GM19023 (cell line): ENCODE data around the gene AGMO.
"Not testable (repeated sequence)": the region's sequence is repeated elsewhere in the genome, so short reads cannot be mapped to it uniquely, and the experiment has no call there.

Experiments
- ATAC-seq: cut with Tn5 transposase; IDR thresholded peaks from one replicate; pipeline ENCODE4 v1.9.1; 2021; ENCODE audit warnings: mild to moderate bottlenecking, moderate library complexity; ENCODE audit not compliant: unreplicated experiment

Gene AGMO

DNA sequence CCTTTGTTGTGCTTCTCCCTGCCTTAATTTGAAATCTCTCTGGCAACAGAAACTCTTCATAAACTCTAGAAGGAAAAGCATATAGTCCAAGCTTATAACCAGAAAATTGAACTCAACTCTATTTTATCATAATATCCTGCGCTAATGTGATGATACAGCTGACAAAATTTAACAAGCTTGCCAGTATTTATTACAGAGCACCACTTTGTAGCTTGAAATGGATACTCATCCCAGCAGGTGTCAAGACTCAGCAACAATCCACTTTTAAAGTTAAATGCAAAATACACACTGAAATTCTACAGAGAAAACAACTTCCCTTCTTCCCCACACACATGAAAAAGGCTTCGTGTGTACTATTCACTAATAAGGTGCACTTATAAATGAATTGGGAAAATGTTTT lies 228.9 kb downstream of the AGMO start:
- no peak for ATAC-seq

GRCh38 chr7:15330943-15331342 lies 230.9 kb downstream of the AGMO start:
- ATAC-seq: no peak

GRCh38 chr7:15327001-15327400 lies 234.8 kb downstream of the AGMO start:
- ATAC-seq: no peak

DNA sequence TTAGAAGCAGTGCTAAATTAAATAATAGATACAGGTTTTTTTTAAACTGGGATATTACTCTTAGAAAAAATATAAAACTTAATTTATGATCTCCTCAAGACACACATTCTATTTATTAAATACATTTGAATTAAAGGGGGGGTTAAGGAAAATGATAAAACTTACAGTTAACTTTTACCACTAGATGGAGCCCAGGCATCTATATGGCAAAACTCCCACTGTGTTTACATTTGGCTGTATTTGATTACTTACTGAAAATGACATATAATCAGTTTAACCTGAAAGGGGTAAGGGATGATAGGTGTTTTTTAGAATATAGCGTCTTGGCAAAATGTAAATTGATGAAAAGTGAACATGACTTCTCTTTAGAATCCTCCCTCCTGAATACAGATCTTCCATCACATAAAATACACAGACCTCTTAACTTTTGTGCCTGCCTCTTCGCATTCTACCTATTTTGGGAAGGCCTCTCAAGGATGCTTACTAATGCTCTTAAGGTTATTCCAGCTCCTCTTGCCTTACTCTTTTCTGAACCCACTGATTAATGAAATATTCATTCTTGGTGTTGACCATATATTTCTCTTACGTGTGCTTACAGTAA lies 235.7 kb downstream of the AGMO start:
- no peak for ATAC-seq

- ATAC-seq: no peak
Observed at GRCh38 chr7:15323550-15323949, 238.3 kb downstream of the AGMO start.

- ATAC-seq: no peak
Observed at GRCh38 chr7:15317215-15317614, 244.6 kb downstream of the AGMO start.

GRCh38 chr7:15315678-15316077 lies 246.1 kb downstream of the AGMO start:
- no peak for ATAC-seq

DNA sequence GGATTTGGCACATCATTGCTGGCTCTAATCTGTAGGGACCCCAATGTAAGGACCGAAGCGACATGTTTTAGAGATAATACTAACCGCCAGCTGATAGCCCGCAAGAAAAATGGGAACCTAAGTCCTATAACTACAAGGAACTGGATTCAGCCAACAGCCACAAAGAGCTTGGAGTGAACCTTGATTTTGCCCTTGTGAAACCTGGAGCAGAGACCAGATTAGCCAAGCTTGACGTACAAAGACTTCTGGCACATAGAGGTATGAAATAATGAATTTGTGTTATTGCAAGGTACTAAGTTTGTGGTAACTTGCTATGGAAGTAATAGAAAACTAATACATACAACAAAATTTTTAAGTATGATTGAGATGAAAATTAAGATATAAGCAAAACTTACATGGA lies 246.9 kb downstream of the AGMO start:
- ATAC-seq: no peak

GRCh38 chr7:15313361-15313760 lies 248.5 kb downstream of the AGMO start:
- no peak for ATAC-seq

DNA sequence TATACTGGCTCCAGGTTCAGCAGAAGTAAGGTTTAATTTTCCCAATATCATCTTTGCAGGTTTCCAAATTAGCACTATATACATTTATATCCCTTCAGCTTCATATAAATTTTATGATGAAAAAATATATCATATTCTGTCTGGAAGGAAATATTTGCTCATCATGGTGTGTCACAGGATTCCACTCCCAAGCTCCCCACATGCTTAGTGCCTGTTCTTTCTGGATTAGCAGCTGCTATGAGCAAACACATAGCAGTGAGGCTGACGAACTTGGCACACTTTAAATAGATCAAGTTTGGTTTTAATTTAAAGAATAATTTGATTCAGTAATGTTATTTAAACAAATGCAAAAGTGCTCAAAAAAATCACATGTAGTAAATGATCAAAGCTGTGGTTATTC lies 251.9 kb downstream of the AGMO start:
- no peak for ATAC-seq

GRCh38 chr7:15308821-15309220 lies 253.0 kb downstream of the AGMO start:
- ATAC-seq: no peak

GRCh38 chr7:15306296-15306695 lies 255.5 kb downstream of the AGMO start:
- no peak for ATAC-seq

- ATAC-seq: no peak
Observed at GRCh38 chr7:15305002-15305600, 256.7 kb downstream of the AGMO start.

GRCh38 chr7:15303357-15303756 lies 258.5 kb downstream of the AGMO start:
- no peak for ATAC-seq

DNA sequence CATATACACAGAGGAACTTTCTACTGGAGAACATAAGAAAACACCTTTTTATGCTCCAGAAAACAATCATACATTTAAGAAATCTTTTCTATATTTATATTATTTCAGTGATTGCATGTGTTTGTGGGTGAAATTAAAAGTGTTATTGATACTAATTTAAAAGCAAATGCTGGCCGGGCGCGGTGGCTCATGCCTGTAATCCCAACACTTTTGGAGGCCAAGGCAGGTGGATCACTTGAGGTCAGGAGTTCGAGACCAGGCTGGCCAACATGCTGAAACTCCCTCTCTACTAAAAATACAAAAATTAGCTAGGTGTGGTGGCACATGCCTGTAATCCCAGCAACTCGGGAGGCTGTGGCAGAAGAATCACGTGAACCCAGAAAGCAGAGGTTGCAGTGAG lies 260.8 kb downstream of the AGMO start:
- ATAC-seq: not testable (repeated sequence)

DNA sequence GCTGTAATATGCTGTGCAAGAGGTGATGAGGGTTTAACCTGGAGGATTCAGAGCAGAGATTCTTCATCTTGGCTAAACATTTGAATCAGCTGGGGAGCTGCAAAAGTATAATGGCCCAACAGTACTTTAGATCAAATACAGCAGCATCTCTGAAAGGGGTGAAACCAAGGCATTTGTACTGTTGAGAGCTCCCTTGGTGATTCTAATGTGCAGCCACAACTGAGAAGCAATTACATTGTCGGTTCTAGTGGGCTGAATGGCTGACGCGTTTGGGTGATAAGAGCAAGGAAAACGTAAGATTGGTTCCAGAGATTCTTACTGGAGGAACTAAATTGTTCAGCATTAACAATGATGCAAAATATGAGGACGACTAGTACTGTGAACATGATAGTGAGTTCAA lies 269.7 kb downstream of the AGMO start:
- no peak for ATAC-seq

- no peak for ATAC-seq
Observed at GRCh38 chr7:15291699-15292098, 270.1 kb downstream of the AGMO start.

DNA sequence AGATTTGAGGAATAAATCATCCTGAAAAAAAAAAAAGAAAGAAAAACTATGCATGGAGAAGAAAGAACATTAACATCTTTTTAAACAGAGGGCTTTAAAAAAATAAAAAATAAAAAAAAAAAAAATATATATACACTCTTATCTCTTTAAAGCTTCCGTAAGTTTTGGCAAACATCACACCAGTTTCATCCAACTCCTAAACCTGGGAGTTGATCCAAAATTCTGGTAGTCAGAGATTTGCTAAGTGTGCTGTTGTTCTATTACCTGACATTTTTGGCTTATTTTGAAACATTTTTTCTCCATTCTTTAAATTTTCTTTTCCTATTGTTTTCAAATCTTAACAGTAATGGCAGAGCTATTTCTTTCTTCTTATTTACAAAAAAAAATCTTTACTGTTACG lies 273.1 kb downstream of the AGMO start:
- ATAC-seq: no peak

- no peak for ATAC-seq
Observed at GRCh38 chr7:15284396-15284795, 277.4 kb downstream of the AGMO start.

DNA sequence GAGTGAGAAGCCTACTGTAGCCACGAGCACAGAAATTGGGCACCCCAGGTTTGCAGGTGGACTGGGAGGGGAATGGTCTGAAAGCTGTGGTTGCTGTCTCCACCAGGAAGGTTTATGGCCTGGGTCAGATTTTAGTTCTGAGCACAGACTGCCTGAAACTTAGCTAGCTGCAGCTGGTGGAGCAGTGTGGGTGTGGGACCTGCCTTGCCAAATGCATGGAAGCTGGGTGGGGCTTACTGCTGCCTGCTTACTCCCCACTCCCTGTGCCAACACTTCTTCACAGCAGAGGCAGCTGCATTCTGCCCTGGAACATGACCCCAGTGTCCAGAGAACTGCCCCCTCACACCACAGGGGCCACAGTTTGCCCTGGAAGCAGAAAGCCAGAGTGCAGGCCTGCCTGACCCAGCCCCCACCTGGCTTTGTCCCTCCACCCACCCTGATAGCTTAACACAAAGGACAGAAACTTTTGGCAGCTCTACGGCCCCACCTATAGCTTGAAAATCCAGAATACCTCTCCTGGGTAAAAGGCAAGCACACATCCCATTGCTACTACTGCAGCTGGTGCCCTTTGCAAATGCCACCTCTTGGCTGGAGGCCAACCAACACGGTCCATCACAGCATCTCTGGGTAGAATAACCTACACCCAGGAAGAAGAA lies 281.6 kb downstream of the AGMO start:
- no peak for ATAC-seq

DNA sequence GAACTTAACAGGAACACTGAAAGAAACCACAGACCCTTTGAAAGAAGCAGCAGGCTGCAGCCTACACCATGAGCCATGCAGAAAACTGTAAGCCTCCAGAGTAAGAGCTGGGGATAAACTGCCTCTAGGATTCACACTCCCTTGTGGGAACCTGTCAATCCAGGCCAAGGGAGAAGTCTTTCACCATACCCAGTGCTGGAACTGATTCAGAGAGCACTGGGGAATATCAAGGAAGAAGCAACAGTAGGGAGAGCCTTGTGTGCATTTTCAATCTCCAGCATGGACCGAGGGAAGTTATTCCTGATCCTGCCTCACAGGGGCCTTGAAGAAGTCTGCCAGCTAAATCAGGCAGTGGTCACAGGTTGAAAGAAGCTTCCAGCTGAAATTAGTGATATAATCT lies 282.2 kb downstream of the AGMO start:
- no peak for ATAC-seq

DNA sequence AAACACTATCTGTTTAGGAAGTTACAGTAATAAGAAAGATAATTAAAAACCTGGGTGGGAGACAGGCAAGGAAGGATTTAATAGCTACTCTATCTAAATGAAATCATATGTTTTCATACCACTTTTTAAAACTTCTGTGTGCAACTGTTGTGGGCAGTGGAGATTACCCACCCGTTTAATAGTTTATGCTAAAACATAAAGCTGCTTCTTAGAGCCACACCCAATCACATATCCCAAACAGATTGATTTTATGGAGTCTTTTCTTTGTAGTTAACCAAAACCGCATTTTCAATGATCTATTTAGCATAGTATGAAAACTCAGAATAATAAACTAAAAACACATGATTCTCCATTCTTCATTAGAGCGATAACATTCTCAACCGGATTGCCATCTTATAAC lies 304.1 kb downstream of the AGMO start:
- no peak for ATAC-seq

DNA sequence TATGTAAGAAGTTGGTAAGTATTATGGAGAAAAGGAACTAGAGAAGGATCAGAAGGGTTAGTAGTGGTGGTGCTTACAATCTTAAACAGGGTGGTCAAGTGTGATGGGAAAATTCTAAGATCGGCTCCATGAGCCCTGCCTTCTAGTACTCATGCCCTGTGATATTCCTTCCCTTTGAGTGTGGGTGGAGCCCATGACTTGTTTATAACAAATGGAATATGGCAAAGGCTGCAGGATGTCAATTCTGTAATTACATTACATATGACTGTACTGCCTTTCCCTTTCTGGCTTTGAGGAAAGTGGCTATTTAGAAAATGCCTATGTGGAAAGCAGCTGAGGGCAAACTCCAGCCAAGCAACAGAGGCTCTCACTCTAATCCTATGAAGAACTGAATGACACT lies 309.6 kb downstream of the AGMO start:
- ATAC-seq: no peak
